CD4-positive, alpha-beta memory T cell (primary cell): ENCODE measurements around the gene GRHL1. TPM values are rescaled to one million over a fixed set of nuclear protein-coding genes. Genes with fewer than 3 reads are reported as not detected.

ENCODE experiments used
- CTCF ChIA-PET: fragments of 350-600 bp; sonication (Branson Sonifier 250); formaldehyde crosslinking; loops from one replicate; lab custom pipeline; 2021; ENCODE audit warnings: inconsistent platforms; ENCODE audit not compliant: partially characterized antibody; lab: Charles Lee
- POLR2A ChIA-PET: fragments of 350-600 bp; sonication (Branson Sonifier 250); formaldehyde crosslinking; loops from one replicate; lab custom pipeline; 2021; ENCODE audit not compliant: partially characterized antibody; lab: Charles Lee
- DNase-seq, 5 donors: peaks; one replicate each; pipeline versions ENCODE4 v3.0.0 to v3.0.0-alpha.2; 2020 to 2022; ENCODE audit warnings: mixed read lengths in 1 of 5
- H3K27ac ChIP-seq: one replicate; pipeline ENCODE4 v1.7.0; 2013; ENCODE audit warnings: low read depth, low read length
- H3K27me3 ChIP-seq: 2 replicates; pipeline ENCODE4 v1.7.0; 2013; ENCODE audit warnings: mild to moderate bottlenecking, low read length, moderate library complexity; ENCODE audit not compliant: insufficient read depth
- H3K36me3 ChIP-seq: 2 replicates; pipeline ENCODE4 v1.7.0; 2013; ENCODE audit warnings: mild to moderate bottlenecking, low read length, moderate library complexity; ENCODE audit not compliant: insufficient read depth
- H3K4me1 ChIP-seq: 2 replicates; pipeline ENCODE4 v1.7.0; 2013; ENCODE audit warnings: mild to moderate bottlenecking, low read length, moderate library complexity; ENCODE audit not compliant: insufficient read depth
- H3K4me3 ChIP-seq, 2 donors: one replicate each; pipeline ENCODE4 v1.7.0; 2013; ENCODE audit warnings: low read length in 2 of 2, mild to moderate bottlenecking in 1 of 2
- H3K9me3 ChIP-seq, 2 donors: one replicate each; pipeline ENCODE4 v1.7.0; 2013; ENCODE audit warnings: low read length in 2 of 2, control low read depth in 1 of 2; ENCODE audit not compliant: control insufficient read depth in 1 of 2
- H3K27ac Mint-ChIP-seq, 7 donors: one replicate each; pipeline ENCODE4 v1.8.0; 2020 to 2021; ENCODE audit warnings: mixed read lengths in 7 of 7, mild to moderate bottlenecking in 6 of 7, inconsistent platforms in 3 of 7, moderate library complexity in 3 of 7
- H3K27me3 Mint-ChIP-seq, 2 donors: one replicate each; pipeline ENCODE4 v1.8.0; 2020 to 2021; ENCODE audit warnings: mixed read lengths in 2 of 2
- H3K36me3 Mint-ChIP-seq, 2 donors: one replicate each; pipeline ENCODE4 v1.8.0; 2020 to 2021; ENCODE audit warnings: mixed read lengths in 2 of 2, inconsistent platforms in 1 of 2, mild to moderate bottlenecking in 1 of 2
- H3K4me1 Mint-ChIP-seq, 4 donors: one replicate each; pipeline ENCODE4 v1.8.0; 2020 to 2021; ENCODE audit warnings: mixed read lengths in 4 of 4, mild to moderate bottlenecking in 1 of 4
- H3K4me3 Mint-ChIP-seq, 8 donors: one replicate each; pipeline ENCODE4 v1.8.0; 2020 to 2021; ENCODE audit warnings: mixed read lengths in 8 of 8, mild to moderate bottlenecking in 7 of 8, moderate library complexity in 6 of 8, inconsistent platforms in 3 of 8
- H3K9me3 Mint-ChIP-seq, 8 donors: one replicate each; pipeline ENCODE4 v1.8.0; 2020 to 2021; ENCODE audit warnings: mixed read lengths in 8 of 8, mild to moderate bottlenecking in 5 of 8, inconsistent platforms in 3 of 8, moderate library complexity in 1 of 8
- intact Hi-C: fragments of 100-400 bp; cut with micrococcal nuclease; formaldehyde crosslinking; loops from one replicate; pipeline ENCODE4 v1.15.1; 2023
- polyA plus RNA-seq, 2 donors: library from polyadenylated mRNA; unstranded; fragments of 300-500 nt; fragmentation: Illumina TruSeq; gene quantifications; one replicate each; pipeline ENCODE4 v1.2.3, GENCODE V29; 2021
- total RNA-seq, 2 experiments: library from RNA; stranded (reverse); gene quantifications; one replicate each; pipeline ENCODE4 v1.2.3, GENCODE V29; 2021

GRHL1 gene
- total and polyA plus RNA-seq, 4 experiments from 2014 or later: 0.14 to 0.49 (median 0.33) TPM

DNA sequence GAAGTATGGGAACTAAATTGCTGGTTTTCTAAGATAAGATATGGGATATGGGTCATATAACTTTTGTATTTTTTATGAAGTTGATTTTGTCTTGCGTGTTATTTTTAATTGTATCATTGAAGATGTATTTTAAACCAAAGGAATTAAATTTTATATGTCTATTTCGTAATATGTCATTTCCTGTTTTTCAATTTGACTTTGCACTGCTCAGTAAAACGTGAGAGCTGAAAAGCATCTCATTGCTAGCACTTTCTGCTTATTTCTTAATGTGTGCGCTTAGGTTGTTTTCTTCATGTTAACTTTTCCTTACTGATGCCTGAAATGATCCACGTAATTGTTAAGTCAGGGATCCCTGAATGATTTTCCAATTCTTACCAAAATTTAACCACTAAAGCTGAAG is 50.6 kb downstream of the GRHL1 start:
- H3K27ac ChIP-seq: no peak overlapping the region
- H3K36me3 Mint-ChIP-seq: no peaks in the 10 kb centered on the region
- H3K4me3 Mint-ChIP-seq: no peak overlapping the region
- POLR2A ChIA-PET: no interaction called here
- H3K9me3 ChIP-seq: no peaks in the 10 kb centered on the region
- H3K27me3 ChIP-seq: no peaks in the 10 kb centered on the region
- no peak overlapping the region for H3K4me3 ChIP-seq
- H3K36me3 ChIP-seq: no peaks in the 10 kb centered on the region
- H3K9me3 Mint-ChIP-seq: peaks cover 0 to 2% (median 0%) of the 10 kb centered on the region in 8 donors
- no peaks in the 10 kb centered on the region for H3K4me1 ChIP-seq
- no peak for DNase-seq
- H3K4me1 Mint-ChIP-seq: peaks cover 0 to 2% (median under 1%) of the 10 kb centered on the region in 4 donors
- peaks cover 1% of the 10 kb centered on the region in 2 donors for H3K27me3 Mint-ChIP-seq
- intact Hi-C loops: no loop called here
- CTCF ChIA-PET: no interaction called here
- H3K27ac Mint-ChIP-seq: no peak overlapping the region

- intact Hi-C loops: no loop called here
- ChIA-PET POLR2A (no interaction called here), CTCF (no interaction called here)
- H3K9me3 ChIP-seq: no peaks in the 10 kb centered on the region
- H3K36me3 ChIP-seq: no peaks in the 10 kb centered on the region
- peaks cover 0 to 2% (median under 1%) of the 10 kb centered on the region in 4 donors for H3K4me1 Mint-ChIP-seq
- peaks cover 0 to 2% (median 0%) of the 10 kb centered on the region in 8 donors for H3K9me3 Mint-ChIP-seq
- H3K4me3 ChIP-seq: no peak overlapping the region
- no peak overlapping the region for H3K27ac Mint-ChIP-seq
- no peaks in the 10 kb centered on the region for H3K27me3 ChIP-seq
- no peak overlapping the region for H3K27ac ChIP-seq
- no peak overlapping the region for H3K4me3 Mint-ChIP-seq
- H3K36me3 Mint-ChIP-seq: no peaks in the 10 kb centered on the region
- no peaks in the 10 kb centered on the region for H3K4me1 ChIP-seq
- no peak for DNase-seq
- H3K27me3 Mint-ChIP-seq: peaks cover 1 to 4% of the 10 kb centered on the region in 2 donors
Observed at GRCh38 chr2:10002681-10003080, 51.2 kb downstream of the GRHL1 start.

DNA sequence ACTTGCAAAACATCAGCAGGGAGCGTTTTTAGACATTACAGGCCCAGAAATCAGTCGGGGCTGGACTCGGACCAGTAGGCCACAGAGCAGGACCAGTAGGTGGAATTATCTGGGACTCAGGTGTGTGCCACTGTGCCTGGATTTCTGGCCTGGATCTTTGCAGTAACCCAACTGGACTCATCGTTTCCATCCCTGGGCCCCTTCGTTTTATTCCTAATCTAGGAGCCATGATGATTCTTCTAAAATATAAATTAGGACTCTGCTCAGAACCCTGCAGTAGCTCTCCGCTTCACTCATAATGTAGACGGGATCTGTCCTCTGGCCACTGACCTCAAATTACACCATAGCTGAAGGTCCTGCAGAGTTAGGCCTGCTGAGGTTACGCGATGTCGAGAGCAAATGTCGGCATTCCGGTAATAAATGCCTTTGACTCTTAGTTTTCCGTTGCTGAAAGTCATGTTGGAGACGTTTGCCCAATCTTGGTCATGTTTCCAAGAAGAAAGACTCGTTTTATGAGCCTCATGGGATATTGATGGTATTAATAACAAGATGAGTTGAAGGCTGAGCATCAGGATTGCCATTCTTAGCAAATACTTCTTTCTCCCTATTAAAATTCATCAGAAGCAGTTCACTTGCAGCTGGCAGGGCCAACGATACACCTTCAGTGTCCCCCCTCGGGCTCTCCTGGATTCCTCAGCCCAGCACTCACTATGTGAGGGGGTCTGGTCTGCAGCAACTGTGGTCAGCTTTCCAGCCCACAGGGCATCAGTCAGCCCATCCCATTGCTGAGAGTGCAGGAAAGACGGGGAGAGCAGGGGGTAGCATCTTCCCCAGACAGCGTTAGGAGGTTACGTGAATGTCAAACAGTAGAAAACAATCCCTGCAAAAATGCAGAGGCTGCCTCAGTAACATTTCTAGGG is 52.0 kb downstream of the GRHL1 start:
- Mint-ChIP-seq H3K27me3 (peaks cover 4 to 7% of the 10 kb centered on the region in 2 donors), H3K4me3 (no peak overlapping the region), H3K9me3 (peaks cover 0 to 2% (median 0%) of the 10 kb centered on the region in 8 donors), H3K4me1 (peaks cover 0 to 2% (median under 1%) of the 10 kb centered on the region in 4 donors), H3K36me3 (no peaks in the 10 kb centered on the region), H3K27ac (no peak overlapping the region)
- H3K27me3 ChIP-seq: no peaks in the 10 kb centered on the region
- DNase-seq: no peak
- no peaks in the 10 kb centered on the region for H3K9me3 ChIP-seq
- POLR2A ChIA-PET: no interaction called here
- no peaks in the 10 kb centered on the region for H3K36me3 ChIP-seq
- no peaks in the 10 kb centered on the region for H3K4me1 ChIP-seq
- H3K4me3 ChIP-seq: no peak overlapping the region
- no peak overlapping the region for H3K27ac ChIP-seq
- CTCF ChIA-PET: interaction anchor here (1.1 kb wide), 1 partner anchor 17 kb away, joined by 3 read pairs; no protein-coding TSS in a partner anchor
- intact Hi-C loops: no loop called here

- H3K4me1 ChIP-seq: no peaks in the 10 kb centered on the region
- Mint-ChIP-seq H3K4me1 (peaks cover 0 to 3% (median under 1%) of the 10 kb centered on the region in 4 donors), H3K4me3 (no peak overlapping the region), H3K27ac (no peak overlapping the region), H3K9me3 (peaks cover 0 to 2% (median 0%) of the 10 kb centered on the region in 8 donors), H3K27me3 (peaks cover 5 to 14% of the 10 kb centered on the region in 2 donors), H3K36me3 (no peaks in the 10 kb centered on the region)
- no peaks in the 10 kb centered on the region for H3K27me3 ChIP-seq
- DNase-seq: no peak
- ChIA-PET CTCF (interaction anchor here (1.1 kb wide), 1 partner anchor 18 kb away, joined by 3 read pairs; no protein-coding TSS in a partner anchor), POLR2A (no interaction called here)
- H3K36me3 ChIP-seq: no peaks in the 10 kb centered on the region
- intact Hi-C loops: no loop called here
- no peak overlapping the region for H3K4me3 ChIP-seq
- H3K27ac ChIP-seq: no peak overlapping the region
- no peaks in the 10 kb centered on the region for H3K9me3 ChIP-seq
Observed at GRCh38 chr2:10004401-10004800, 52.9 kb downstream of the GRHL1 start.

GRCh38 chr2:10004836-10005235 is 53.3 kb downstream of the GRHL1 start:
- H3K36me3 Mint-ChIP-seq: no peaks in the 10 kb centered on the region
- H3K9me3 Mint-ChIP-seq: peaks cover 0 to 2% (median 0%) of the 10 kb centered on the region in 8 donors
- H3K27me3 Mint-ChIP-seq: peaks cover 5 to 14% of the 10 kb centered on the region in 2 donors
- no peaks in the 10 kb centered on the region for H3K9me3 ChIP-seq
- H3K27ac ChIP-seq: no peak overlapping the region
- H3K4me3 ChIP-seq: no peak overlapping the region
- ChIA-PET POLR2A (no interaction called here), CTCF (interaction anchor here (0.8 kb wide), 1 partner anchor 15 kb away, joined by 3 read pairs; no protein-coding TSS in a partner anchor)
- H3K4me1 Mint-ChIP-seq: peaks cover 0 to 3% (median under 1%) of the 10 kb centered on the region in 4 donors
- no peaks in the 10 kb centered on the region for H3K27me3 ChIP-seq
- H3K27ac Mint-ChIP-seq: no peak overlapping the region
- intact Hi-C loops: no loop called here
- H3K4me3 Mint-ChIP-seq: no peak overlapping the region
- no peaks in the 10 kb centered on the region for H3K36me3 ChIP-seq
- no peak for DNase-seq
- H3K4me1 ChIP-seq: no peaks in the 10 kb centered on the region

- CTCF ChIA-PET: interaction anchor here (0.8 to 0.9 kb wide), 2 partner anchors 14 to 67 kb away, joined by 3 to 4 read pairs; no protein-coding TSS in a partner anchor
- intact Hi-C loops: no loop called here
- Mint-ChIP-seq H3K27ac (no peak overlapping the region), H3K36me3 (no peaks in the 10 kb centered on the region), H3K27me3 (peaks cover 5 to 14% of the 10 kb centered on the region in 2 donors), H3K4me1 (peaks cover 0 to 3% (median under 1%) of the 10 kb centered on the region in 4 donors), H3K4me3 (no peak overlapping the region), H3K9me3 (peaks cover 0 to 2% (median 0%) of the 10 kb centered on the region in 8 donors)
- DNase-seq: no peak
- Histone ChIP-seq H3K36me3 (no peaks in the 10 kb centered on the region), H3K27ac (no peak overlapping the region), H3K4me3 (no peak overlapping the region), H3K4me1 (no peaks in the 10 kb centered on the region), H3K27me3 (no peaks in the 10 kb centered on the region), H3K9me3 (no peaks in the 10 kb centered on the region)
- POLR2A ChIA-PET: interaction anchor here (0.8 kb wide), 1 partner anchor 37 kb away, joined by 3 read pairs; no protein-coding TSS in a partner anchor
Observed at GRCh38 chr2:10005461-10006235, 54.2 kb downstream of the GRHL1 start.
